Activated effector memory CD4-positive, alpha-beta T cell treated with anti-CD3 and anti-CD28 coated beads, Interleukin-2, amount 50 U/mL, for 16 hours (primary cell): ENCODE results near the gene ALKBH2.
A peak's percentile ranks its signal among the peaks of the same experiment; 100 is the strongest.

Experiments used
- DNase-seq: peaks from one replicate; pipeline ENCODE4 v3.0.0-alpha.2; 2020

ALKBH2 gene

GRCh38 chr12:109113661-109114321 is 20.5 kb upstream of the ALKBH2 start:
- DNase-seq, result peak; percentile 17

GRCh38 chr12:109112720-109113465 is 19.6 kb upstream of the ALKBH2 start:
- peak; percentile 10 for DNase-seq

GRCh38 chr12:109110988-109111495 is 17.8 kb upstream of the ALKBH2 start:
- DNase-seq, result peak; percentile 83

GRCh38 chr12:109109746-109110350 is 16.6 kb upstream of the ALKBH2 start:
- DNase-seq, result no peak

- no peak for DNase-seq
Measured at GRCh38 chr12:109105176-109105575, 11.9 kb upstream of the ALKBH2 start.

GRCh38 chr12:109102491-109102890 is 9.2 kb upstream of the ALKBH2 start:
- no peak for DNase-seq

- no peak for DNase-seq
Measured at GRCh38 chr12:109100741-109101140, 7.5 kb upstream of the ALKBH2 start.

- no peak for DNase-seq
Measured at GRCh38 chr12:109099431-109100020, 6.3 kb upstream of the ALKBH2 start.

GRCh38 chr12:109098651-109099050 is 5.4 kb upstream of the ALKBH2 start:
- DNase-seq, result no peak

GRCh38 chr12:109098183-109098604 is 4.9 kb upstream of the ALKBH2 start:
- no peak for DNase-seq

GRCh38 chr12:109097435-109098182 is 4.3 kb upstream of the ALKBH2 start, which contains the start of gene UNG:
TSS of gene UNG (plus strand) at chr12:109097597. CDS start at chr12:109097680, 83 bp downstream.
- DNase-seq, result peak; percentile 99

- no peak for DNase-seq
Measured at GRCh38 chr12:109097140-109097434, 3.8 kb upstream of the ALKBH2 start.

- no peak for DNase-seq
Measured at GRCh38 chr12:109092497-109093021, 713 bp downstream of the ALKBH2 start.

GRCh38 chr12:109089683-109090082 is 3.6 kb downstream of the ALKBH2 start:
- DNase-seq, result no peak

GRCh38 chr12:109088818-109089217 is 4.5 kb downstream of the ALKBH2 start:
- no peak for DNase-seq

- no peak for DNase-seq
Measured at GRCh38 chr12:109087250-109087649, 6.0 kb downstream of the ALKBH2 start.

GRCh38 chr12:109085590-109085989 is 7.7 kb downstream of the ALKBH2 start:
- no peak for DNase-seq

- no peak for DNase-seq
Measured at GRCh38 chr12:109084425-109084824, 8.8 kb downstream of the ALKBH2 start.

- no peak for DNase-seq
Measured at GRCh38 chr12:109082751-109083150, 10.5 kb downstream of the ALKBH2 start.

- no peak for DNase-seq
Measured at GRCh38 chr12:109074866-109075265, 18.4 kb downstream of the ALKBH2 start.

GRCh38 chr12:109069307-109070271 is 23.7 kb downstream of the ALKBH2 start:
- DNase-seq, result no peak
